ENCODE measurements around the gene PPP1R12A.
"Not testable (repeated sequence)": the region's sequence is repeated elsewhere in the genome, so short reads cannot be mapped to it uniquely, and the experiment has no call there.

PPP1R12A gene

DNA sequence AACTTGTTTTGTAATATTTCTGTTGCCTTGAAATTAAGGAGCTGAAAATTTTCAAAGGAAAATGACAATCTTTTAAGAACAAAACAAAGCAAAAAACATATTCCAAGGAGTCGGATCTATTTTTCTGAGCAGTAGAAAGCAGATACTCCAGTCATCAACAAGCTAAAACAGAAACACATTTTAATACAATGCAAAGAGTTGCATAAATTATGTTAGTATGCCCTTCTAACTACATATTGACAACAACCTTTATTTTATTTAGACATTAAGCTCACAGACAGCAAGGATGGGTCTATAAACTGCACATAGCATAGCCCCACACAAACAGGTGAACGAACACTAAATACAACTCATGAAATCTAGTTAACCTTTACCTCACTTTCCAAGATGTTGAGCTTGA is 106.0 kb downstream of the PPP1R12A start:
- no peak for DNase-seq (ENCODE audit: low spot score)
- TF ChIP-seq, protein P1, sequence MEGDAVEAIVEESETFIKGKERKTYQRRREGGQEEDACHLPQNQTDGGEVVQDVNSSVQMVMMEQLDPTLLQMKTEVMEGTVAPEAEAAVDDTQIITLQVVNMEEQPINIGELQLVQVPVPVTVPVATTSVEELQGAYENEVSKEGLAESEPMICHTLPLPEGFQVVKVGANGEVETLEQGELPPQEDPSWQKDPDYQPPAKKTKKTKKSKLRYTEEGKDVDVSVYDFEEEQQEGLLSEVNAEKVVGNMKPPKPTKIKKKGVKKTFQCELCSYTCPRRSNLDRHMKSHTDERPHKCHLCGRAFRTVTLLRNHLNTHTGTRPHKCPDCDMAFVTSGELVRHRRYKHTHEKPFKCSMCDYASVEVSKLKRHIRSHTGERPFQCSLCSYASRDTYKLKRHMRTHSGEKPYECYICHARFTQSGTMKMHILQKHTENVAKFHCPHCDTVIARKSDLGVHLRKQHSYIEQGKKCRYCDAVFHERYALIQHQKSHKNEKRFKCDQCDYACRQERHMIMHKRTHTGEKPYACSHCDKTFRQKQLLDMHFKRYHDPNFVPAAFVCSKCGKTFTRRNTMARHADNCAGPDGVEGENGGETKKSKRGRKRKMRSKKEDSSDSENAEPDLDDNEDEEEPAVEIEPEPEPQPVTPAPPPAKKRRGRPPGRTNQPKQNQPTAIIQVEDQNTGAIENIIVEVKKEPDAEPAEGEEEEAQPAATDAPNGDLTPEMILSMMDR (IDR thresholded peaks at IDR 0.05; ENCODE audit: extremely low read depth, missing control alignments), result no peak

- TF ChIP-seq, protein P1 (IDR thresholded peaks at IDR 0.05; ENCODE audit: extremely low read depth, missing control alignments), result no peak
- DNase-seq (ENCODE audit: low spot score), result no peak
Observed at GRCh38 chr12:79827484-79827883, 107.4 kb downstream of the PPP1R12A start.

DNA sequence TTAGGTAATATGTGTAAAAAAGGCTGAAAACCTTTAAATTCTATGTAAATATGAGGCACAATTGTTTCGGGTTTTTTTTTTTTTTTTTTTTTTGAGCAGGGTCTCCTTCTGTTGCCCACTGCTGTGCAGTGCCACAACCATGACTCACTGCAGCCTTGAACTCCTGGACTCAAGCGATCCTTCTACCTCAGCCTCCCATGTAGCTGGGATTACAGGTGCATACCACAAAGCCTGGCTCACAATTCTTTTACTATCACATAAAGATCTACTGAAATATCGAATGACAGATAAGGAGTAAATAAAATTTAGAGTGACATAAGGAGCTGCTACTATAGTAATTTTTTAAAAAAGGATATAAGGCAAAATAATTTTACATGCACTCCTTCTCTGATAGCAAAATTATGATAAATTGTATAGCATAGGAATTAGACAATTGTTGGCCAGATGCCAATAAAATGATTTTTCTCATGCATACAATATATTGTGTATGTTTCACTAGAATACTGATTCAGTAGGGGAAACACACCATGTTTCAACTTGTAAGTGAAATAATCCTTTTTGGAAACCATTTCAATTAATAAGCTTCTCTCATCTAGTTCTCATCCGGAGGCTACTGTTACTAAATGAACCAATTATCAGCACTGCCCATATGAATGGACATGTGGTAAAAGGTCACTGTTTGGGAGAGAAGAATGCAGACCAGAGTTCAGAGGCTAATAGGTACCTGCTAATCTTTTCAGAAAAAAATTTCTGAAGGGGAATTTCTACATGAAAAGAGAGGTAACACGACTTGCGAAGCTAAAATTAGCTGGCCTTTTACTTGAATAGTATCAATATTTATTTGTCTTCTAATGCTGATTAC is 108.4 kb downstream of the PPP1R12A start:
- DNase-seq (ENCODE audit: low spot score), result no peak
- TF ChIP-seq, protein P1 (IDR thresholded peaks at IDR 0.05; ENCODE audit: extremely low read depth, missing control alignments), result no peak

- TF ChIP-seq, protein P1 (IDR thresholded peaks at IDR 0.05; ENCODE audit: extremely low read depth, missing control alignments), result no peak
- DNase-seq (ENCODE audit: low spot score), result no peak
Observed at GRCh38 chr12:79822475-79822874, 112.4 kb downstream of the PPP1R12A start.

- TF ChIP-seq, protein P1 (IDR thresholded peaks at IDR 0.05; ENCODE audit: extremely low read depth, missing control alignments), result no peak
Observed at GRCh38 chr12:79818856-79819255, 116.0 kb downstream of the PPP1R12A start.

DNA sequence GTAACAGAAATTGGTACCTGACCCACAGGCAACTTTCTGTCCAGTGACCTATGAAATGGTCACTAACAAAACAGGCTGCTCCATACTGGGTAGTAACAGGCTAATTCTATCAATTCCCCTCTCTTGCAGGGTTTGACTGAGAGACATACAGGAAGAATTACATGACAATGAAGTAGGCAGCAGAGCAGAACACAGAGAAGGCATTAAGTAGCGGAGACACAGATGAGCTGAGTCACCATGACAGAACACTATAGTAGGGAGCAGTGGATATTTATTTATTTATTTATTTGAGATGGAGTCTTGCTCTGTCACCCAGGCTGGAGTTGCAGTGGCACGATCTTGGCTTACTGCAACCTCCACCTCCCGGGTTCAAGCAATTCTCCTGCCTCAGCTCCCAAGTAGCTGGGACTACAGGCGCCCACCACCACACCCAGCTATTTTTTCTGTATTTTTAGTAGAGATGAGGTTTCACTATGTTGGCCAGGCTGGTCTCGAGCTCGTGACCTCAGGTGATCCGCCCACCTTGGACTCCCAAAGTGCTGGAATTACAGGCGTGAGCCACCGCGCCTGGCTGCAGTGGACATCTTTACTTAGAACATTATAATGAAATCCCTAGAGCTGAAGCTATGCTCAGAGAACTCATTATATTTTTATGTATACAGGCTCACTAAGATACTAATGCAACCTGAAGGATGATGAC is 150.4 kb downstream of the PPP1R12A start:
- not testable (repeated sequence) for DNase-seq (ENCODE audit: low spot score)

More at GRCh38 chr12:79818856-79819255, 116.0 kb downstream of the PPP1R12A start:
- DNase-seq (ENCODE audit: low spot score), result no peak

DNA sequence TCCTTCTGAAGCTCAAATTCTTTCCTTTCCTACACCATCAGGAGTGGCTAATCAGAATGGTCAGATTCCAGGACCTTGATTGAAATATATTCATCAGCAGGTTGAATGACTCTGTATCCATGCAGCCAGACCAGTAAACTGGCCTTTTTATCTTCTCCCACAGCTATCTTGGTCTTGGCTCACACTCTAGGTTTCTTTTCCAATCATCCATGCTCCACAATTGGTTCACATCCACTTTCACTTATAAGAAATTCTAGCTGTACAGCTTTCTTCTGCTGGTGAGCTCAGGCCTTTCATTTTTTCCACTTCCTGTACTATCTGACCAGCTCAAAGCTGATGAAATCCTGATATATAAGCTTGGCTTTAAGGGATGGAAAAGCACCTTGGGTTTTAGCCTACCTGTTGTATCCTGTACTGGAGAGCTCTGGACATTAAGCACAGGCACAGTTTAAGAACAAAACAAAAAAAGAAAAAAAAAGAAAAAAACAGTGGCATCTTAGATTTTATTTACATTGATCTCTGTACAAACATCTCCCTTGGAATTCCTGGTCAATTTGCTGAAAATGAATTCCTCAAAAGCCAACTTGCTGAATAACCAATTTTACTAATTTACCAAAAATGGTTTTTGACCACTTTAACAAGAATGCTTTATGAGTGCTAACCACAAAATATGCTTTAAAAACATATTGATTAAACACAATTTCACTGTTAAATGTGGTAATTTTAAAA is 152.6 kb downstream of the PPP1R12A start:
- DNase-seq (ENCODE audit: low spot score), result no peak
- TF ChIP-seq, protein P1 (IDR thresholded peaks at IDR 0.05; ENCODE audit: extremely low read depth, missing control alignments), result no peak

All from GM20000 (cell line).